ENCODE data around the gene GPN2.

Gene GPN2

DNA sequence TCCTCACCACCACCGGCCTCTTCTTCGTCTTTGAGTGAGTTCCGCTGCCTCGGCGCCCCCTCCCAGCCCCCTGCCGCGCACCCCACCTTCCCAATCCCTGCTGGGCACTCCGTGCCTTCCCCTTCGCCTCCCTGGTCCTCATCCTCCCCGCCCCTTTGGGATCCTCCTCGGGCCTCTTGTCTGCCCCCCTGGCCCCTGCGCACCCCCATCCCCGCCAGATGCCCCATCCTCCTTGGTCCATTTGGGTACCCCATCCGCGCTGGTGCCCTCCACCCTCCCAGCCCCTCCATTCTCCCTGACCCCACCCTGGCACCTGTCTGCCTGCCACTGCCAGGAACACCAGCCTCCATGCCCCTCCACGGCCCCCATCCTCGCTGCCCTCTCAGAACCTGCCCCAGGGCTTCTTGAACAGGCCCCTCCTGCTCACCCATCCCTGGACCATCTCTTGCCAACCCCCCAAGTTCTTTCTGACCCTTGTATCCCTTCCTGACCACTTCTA is 62.9 kb downstream of the GPN2 start:
- peak overlapping the region; percentile 65 for H3K4me3 ChIP-seq (ENCODE audit: low read depth, low read length)
- TF ChIP-seq, protein P1, sequence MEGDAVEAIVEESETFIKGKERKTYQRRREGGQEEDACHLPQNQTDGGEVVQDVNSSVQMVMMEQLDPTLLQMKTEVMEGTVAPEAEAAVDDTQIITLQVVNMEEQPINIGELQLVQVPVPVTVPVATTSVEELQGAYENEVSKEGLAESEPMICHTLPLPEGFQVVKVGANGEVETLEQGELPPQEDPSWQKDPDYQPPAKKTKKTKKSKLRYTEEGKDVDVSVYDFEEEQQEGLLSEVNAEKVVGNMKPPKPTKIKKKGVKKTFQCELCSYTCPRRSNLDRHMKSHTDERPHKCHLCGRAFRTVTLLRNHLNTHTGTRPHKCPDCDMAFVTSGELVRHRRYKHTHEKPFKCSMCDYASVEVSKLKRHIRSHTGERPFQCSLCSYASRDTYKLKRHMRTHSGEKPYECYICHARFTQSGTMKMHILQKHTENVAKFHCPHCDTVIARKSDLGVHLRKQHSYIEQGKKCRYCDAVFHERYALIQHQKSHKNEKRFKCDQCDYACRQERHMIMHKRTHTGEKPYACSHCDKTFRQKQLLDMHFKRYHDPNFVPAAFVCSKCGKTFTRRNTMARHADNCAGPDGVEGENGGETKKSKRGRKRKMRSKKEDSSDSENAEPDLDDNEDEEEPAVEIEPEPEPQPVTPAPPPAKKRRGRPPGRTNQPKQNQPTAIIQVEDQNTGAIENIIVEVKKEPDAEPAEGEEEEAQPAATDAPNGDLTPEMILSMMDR (IDR thresholded peaks at IDR 0.05; ENCODE audit: insufficient read depth, low read depth, low read length, missing control alignments): no peak
- DNase-seq (ENCODE audit: low read depth): no peak

DNA sequence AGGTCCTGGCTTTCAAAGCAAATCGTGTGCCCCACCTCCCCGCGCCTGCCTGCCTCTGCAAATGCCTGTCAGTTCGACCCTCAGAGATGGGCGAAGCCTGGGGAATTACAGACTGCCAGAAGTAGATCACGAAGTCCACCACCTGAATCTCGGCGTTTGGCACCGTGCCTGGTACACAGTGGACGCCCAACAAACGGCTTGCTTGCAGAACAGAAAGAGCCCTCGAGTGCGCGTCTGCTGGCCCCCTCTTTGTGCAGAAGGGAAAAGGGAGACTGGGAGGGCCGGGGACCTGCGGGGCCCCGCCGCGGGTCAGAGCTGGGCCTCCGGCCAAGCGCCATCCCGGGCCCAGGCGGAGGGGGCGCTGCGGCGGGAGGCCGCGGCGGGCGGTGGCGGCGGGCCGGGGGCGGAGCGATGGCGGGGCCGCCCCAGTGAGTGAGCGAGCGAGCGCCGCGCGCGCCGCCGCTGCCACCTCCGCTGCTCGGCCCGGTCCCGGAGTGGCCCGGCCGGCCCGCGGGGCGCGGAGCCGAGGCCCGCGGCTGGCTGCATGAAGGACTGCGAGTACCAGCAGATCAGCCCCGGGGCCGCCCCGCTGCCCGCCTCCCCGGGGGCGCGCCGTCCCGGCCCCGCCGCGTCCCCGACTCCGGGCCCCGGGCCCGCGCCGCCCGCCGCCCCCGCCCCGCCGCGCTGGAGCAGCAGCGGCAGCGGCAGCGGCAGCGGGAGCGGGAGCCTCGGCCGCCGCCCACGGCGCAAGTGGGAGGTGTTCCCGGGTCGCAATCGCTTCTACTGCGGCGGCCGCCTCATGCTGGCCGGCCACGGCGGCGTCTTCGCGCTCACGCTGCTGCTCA is 63.6 kb downstream of the GPN2 start, which contains the start of gene ZDHHC18:
Gene ZDHHC18 (plus strand): TSS at position 428 of the 845 bp plus-strand sequence. CDS start 117 bp downstream, at position 545.
- H3K4me3 ChIP-seq (ENCODE audit: low read depth, low read length): peak within 1 kb of the TSS; percentile 65
- TF ChIP-seq, protein P1 (IDR thresholded peaks at IDR 0.05; ENCODE audit: insufficient read depth, low read depth, low read length, missing control alignments): peak; percentile 53
- peak; percentile 77 for DNase-seq (ENCODE audit: low read depth)
